Stimulated activated CD4-positive, alpha-beta T cell treated with anti-CD3 and anti-CD28 coated beads, TNF-alpha, amount 100 ng/mL, for 24 hours (primary cell): ENCODE measurements around the gene C16orf78.

Experiments used
- DNase-seq, 3 experiments: peaks; one replicate each; pipeline ENCODE4 v3.0.0-alpha.2; 2020; ENCODE audit warnings: low read depth in 3 of 3

The C16orf78 gene

DNA sequence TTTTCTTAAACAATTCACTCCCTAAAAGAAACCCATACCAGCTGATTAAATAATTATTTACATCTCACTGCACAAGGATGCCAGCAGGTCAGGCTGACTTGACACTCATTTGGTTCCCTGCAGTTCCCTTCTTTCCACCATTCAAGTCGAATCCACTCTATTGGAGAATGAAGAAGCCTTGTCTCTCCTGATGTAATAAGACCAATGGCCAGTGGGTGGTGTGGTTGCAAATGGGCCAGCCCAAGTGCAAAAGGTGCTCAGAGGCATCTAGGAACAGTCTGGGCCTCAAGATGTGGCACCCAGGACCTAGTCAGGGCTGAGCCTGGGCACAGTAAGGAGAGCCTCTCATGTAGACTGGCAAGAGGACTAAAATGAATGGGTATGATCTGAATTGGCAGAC, 9.3 kb downstream of the C16orf78 start:
- DNase-seq: no peak

DNA sequence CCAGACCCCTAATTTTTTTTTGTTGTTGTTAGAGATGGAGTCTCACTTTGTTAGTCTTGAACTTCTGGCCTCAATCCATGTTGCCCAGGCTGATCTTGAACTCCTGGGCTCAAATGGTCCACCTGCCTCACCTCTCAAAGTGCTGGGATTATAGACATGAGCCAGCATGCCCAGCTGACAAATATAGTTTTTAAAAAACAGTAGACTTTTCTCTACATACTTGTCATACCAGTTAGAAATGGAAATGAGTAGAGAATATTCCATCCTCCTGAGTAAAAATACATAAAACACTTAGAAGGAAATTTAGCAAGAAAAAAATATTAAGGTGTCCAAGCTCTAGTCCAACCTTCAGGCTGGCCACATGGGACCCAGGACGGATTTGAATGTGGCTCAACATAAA, 21.4 kb downstream of the C16orf78 start:
- no peak for DNase-seq

DNA sequence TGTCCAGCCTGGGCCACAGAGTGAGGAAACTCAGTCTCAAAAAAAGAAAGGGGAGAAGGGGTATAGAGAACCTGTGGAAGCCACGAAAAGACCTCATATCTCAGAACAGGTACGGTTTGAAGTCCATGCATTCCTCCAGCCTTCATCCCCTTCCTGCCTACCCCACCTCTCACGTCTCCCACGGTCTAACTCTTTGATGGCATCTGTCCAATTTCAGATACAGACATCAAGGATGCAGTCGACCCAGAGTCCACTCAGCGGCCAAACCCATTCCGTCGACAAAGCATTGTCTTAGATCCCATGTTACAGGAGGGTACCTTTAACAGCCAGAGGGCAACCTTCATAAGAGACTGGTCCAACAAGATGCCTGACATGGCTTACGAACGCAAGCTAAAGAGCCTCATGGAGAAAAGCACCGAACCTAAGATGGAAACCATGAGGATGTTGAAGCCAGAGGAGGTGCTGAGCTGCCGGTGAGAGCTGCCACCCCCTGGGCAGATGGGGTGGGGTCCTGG, 22.7 kb downstream of the C16orf78 start:
- DNase-seq: no peak

DNA sequence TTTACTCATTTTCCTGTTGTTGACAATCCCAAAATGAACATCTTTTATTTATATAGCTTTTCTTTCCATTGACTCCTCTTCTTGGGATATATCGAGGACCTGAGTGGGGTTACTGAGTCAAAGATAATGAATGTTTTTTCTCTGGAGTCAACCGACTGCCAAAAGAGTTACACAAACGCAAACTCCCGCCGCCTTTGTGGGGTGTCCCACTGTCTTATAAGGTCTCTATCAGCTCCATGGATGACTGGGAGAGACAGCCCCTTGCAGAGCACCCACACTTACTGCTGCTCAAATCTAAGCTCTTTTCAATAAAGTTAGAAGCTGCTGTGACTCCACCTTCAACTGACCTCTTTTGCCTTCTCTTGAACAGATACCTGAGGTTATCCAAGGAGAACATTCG, 25.2 kb downstream of the C16orf78 start:
- no peak for DNase-seq

DNA sequence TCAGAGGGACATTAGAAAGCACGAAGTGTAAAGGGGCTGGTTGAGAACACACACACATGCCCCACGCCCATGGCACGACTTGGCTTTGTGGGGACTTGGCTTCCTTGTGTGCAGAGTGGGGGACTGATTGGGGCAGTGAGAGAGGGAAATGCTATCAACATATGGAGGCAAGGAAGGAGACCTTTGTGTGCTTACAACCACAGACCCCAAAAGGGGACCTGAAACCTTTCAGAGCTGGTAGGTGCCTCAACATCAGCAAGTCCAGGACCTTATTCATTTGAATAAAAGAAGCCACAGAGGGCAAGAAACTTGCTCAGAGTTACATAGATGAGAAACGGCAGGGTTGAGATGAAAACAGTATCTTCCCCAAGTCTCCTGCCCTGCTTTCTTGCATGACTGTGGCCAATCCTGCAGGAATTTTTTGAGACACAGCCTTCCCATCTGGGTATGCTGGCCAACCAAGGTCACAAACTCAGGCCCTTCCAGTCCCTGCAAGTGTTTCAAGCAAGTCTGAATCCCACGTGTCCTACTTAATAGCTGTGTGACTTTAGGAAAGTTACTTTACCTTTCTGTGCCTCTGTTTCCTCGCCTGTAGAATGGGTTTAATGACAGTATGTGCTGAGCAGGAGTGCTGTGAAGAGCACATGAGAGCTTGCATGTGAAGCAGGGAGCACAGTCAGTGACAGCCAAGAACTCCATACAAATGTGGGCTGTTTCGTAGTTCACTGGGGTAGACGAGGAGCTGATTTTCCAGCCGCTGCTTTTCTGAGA, 26.2 kb downstream of the C16orf78 start:
- DNase-seq: no peak

DNA sequence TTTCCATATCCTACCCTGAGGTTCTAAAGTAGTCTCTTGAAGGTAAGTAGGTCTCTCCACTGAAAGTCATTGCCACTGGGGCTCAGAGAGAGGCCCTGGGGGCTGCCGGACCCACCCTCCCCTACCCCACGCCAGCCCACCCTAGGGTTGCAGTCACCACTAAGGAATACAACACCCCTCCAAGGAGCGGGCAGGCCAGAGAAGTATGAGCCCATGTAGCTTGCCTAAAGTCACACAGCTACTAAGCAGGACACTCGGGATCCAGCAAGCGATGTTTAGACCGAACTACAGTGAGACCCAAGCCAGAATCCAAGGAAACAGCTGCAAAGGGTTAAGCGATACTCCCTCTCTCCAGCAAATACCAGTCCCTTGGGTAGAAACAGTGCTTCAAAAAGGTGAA, 27.0 kb downstream of the C16orf78 start:
- no peak for DNase-seq

DNA sequence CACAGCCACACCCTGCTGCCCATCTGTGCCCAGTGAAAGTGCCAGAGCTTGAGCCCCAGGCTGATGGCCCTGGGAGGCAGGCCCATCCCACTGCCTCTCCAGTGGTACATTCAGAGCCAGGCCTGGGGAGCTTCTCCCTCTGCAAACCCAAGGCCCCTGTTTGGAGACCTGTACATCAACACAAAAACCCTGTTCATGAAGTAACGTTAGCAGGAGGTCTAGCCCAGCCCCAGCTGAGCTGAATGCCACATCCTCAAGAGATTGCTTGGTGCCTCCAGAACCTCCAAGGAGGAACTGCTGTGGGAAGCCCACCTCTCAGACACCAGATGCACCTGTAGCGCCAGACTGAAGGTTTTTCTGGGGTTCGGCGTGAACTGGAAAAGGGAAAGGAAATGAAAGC, 31.5 kb downstream of the C16orf78 start:
- no peak for DNase-seq

DNA sequence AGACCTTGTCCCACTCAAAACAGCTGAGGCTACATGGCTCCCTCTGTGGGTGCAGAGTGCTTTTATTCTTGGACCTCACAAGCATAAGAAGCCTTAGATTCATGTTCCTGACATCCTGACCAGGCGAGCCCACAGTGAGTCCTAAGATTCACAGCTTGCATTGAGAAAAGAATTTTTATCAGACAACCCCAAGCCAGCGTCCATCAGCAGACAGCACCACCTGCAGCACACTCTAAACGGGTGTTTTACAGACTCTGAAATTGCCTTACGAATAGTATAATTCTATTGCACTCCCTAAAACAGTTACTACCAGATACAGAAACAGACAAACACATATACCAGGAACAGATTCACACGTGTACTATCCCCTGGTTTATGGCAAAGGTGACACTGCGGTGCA, 31.9 kb downstream of the C16orf78 start:
- DNase-seq: no peak

DNA sequence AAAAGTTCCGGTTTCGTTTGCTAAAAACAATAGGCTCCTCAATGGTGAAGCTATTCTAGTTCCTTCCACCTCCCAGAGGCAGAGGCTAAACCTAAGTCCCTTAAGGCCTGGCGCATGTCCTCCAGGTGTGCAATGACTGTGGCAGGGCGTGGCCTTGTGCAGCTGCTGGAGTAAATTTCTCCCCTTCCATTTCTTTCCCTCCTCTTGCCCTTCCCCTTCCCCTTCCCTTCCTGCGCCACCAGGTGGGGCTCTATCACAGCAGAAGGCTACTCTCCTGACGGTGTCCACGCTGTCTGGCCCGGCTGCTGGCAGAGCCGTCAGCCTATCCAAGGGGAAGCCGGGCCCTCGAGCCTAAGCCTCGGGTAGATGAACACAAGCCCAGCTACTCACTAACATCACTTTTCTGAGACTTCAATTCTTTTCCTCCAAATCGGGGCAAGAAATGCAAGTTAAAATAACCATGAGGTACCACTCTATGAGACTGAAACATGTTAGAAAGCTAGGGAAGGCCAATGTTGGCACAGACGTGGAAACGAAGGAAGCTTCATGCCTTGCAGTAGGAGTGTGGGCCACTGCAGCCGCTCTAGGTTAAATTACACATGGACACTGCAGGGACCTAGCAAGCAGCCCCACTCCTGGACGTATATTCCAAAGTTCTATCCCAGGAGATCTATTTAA, 34.4 kb downstream of the C16orf78 start:
- DNase-seq: peak; percentile 17 to 70 (median 48)

DNA sequence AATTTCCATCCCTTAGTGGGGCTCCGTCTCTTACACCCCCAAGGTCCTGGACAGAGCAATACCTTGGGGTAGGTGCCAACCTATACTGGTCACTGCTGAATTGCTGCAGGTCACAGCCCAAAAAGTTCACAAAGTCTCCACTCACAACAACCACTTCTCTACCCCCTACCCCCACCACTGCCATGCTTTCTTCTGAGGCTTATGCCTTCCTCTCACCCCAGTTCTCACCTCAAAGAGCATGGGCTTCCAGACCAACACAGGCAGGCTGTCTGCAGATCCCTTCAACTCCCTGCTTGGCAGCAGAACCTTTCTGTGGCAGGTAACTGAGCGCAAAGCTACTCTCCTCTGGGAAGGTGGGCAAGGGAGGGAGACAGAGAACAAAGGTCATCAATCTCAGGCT, 35.5 kb downstream of the C16orf78 start:
- DNase-seq: no peak

DNA sequence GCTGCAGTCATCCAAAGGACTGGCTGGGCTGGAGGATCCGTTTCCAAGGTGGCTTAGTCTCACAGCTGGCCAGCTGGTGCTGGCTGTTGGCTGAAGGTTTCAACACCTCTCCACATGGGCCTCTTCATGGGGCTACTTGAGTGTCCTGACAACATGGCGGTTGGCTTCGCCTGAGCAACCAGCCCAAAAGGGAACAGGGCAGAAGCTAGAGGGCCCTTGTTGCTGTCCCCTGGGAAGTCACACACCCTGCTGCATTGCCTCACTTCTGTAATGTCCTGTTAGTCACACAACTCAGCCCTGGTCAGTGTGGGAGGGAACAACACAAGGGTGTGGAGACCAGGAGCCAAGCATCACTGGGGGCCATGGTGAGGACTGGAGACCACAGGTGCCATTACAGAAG, 36.6 kb downstream of the C16orf78 start:
- no peak for DNase-seq

DNA sequence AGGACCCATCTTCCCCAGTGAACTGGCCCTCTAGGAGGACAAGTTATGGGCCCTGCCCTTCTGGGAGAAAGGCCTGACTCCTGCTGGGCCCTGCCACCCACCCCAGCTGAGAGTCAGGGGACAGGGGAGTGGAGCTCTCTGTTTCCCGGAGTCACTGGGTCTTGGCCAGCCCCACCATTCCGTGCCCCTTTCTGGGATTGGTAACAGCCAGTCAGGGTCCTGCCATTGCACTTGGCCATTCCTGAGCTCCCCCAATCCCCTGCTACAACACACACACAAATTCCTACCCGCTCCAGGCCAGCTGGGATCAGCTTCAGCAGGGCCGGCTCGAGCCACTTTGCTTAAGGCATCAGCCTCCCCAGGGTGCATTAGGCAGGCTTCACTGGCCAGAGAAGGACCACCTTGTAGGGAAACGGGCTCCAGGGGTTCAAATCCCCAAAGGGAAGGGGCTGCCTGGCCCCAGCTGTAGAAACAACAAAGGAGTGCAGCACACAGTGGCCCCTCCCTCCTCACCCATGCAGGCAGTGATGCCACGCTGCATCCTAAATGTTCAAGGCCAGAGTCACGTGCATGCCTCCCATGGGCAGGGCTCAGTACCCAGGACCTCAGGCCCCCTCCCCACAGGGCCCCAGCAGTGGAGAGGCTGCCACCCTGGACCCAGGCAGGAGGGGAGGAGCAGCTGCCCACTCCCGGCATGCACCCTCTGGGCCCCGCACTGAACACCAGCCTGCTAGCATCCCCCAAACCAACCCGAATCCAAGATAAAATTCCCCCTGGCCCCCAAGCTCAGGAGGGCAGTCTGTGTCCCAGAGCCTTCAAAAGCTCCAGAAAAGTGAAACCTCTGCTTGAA, 37.7 kb downstream of the C16orf78 start:
- no peak for DNase-seq

DNA sequence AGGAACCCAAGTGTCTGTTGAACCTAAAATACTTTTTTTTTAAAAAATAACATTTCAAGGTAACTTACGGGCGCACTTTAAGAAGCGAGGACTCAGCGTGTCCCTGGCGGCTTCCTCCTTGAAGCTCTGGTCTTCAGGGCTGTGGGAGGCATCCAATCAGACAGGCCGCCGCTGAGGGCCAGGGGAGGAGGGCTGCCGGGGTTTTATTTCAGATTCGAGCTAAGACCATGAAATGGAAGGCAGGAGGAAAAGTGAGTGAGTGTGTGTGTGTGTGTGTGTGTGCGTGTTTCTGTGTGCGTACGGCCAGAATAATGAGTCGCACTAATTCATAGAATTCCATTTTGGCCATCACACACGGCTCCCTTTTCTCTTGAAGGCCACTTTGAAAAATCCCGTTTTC, 41.1 kb downstream of the C16orf78 start:
- DNase-seq: no peak

DNA sequence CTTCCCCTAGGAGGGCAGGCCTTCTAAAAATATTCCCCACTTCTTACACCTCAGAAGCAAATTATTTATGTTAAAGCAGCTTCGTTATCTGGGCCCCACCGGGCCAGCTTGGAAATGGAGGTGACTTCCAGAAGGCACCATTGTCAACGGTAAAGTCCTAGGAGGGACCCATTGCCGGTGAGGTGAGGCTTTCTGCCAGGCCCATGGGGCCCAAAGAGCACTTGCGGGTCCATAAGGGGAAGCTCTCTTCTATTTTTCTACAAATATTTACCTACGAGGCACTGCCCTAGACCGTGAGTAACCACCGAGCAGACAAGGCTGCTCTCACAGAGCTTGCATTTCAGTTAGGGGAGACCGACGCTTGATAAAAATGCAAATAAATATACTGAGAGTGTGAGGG, 41.5 kb downstream of the C16orf78 start:
- DNase-seq: no peak

DNA sequence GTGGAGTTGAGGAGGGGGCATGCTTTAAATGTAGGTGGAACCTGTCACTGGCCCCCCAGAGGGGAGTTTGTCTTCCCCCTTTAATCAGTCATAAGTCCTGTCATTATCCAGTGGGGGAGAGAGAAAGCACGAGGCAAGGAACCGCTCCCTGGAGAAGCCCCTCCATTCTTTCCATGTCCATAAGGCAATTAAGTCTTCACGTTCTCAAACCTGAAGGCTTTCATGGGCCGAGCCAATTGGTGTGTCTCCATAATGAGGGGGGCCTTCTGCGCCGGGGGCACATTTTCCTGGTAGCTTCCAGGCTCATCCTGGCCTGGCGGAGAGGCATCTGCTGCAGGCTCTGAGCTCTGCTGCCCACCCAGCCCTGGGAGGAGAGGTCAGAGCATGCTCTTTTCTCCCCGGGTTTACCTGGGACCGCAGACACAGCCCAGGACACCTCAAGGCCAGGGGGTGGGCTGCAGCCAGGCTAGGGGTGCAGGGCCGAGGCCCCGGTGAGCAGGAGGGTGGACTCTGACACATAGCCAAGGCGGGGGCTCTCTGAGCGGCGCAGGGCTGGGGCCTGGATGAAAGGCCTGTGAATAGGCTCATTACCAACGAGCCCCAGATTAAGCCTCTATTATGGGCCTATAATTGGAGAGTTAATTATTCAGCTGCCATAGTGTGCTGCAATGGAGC, 42.5 kb downstream of the C16orf78 start:
- DNase-seq: no peak

DNA sequence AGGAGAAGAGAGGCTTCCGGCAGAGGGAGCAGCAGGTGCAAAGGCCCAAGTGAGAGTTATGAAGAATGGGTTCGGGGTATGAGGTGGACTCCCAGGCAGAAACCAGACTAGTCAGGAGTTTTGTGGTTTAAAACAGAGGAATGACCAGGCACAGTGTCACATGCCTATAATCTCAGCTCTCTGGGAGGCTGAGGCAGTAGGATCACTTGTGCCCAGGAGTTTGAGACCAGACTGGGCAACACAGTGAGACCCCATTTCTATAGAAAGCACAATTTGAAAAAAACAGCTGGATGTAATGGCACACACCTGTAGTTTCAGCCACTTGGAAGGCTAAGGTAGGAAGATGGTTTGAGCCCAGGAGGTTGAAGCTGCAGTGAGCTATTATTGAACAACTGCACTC, 43.8 kb downstream of the C16orf78 start:
- DNase-seq: no peak

DNA sequence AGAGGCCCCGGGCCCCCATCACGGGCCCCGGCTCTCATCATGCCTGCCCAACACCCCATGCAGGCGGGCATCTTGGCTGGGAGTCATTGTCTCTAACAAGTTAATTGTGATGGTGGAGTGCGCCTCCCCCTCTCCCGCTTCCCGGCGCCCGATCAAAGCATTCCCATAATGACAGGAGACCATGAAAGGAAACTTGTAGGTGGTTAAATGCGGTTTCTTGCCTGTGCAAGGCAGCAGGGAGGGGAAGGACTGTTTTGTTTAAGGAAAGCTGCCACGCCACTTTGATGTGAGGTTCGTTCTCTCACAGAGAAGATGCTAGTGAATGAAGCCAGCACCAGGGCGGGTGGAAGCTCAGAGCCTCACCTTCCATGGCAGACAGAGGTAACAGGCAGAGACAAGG, 45.4 kb downstream of the C16orf78 start:
- no peak for DNase-seq

DNA sequence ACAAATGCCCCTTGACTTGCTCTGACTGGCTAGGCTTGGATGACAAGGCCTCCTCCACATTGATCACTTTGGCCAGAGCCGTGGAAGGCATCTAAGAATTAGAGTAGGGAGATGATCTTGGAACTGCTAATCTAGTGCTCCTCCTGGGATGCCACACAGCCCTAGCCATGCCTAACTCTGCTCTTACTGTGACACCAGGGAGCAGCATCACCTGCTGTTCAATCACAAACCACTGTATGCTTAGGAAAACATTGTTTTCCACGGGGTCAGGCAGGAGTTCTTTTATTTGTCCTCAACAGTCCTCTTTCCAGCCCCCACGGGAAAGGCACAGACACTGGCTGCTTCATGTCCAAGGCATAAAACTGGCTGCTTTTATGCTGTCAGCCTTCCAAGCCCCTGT, 46.3 kb downstream of the C16orf78 start:
- no peak for DNase-seq

DNA sequence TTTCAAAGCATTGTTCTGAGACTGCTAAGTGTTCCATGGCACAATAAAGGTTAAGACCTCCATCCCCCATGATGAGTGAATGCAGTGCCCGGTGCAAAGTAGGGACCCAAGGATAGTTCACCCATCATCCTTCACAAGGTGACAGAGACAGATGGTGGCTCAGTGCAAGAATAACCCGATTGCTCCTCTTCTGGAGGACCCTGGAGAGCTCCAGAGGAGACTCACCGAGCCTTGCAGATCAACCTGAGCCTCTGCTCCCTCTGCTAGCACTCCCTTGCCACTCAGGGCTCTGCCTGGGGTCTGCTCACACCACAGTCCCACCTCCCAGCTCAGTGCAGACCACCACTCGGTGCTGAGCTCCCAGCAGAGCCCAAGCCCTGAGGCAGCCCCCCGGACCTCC, 49.3 kb downstream of the C16orf78 start:
- DNase-seq: no peak

DNA sequence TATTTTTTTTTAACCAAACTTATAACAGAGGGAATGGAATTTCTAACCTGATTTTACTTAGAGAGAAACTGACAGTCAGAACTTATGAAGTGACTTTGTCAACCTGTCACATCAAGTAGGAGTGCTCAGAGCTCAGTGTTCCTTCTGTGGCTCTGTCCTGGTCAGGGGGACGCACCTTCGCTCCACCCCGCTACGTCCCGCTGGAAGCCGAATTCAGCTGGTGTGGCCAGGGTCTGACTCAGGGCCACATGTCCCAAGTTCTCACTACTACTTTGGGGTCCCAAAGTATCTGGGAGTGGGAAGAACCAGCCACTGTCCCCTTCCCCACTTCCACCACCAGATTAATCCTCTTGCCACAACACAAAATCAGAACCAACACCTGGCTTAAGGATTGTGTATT, 51.4 kb downstream of the C16orf78 start:
- DNase-seq: no peak

DNA sequence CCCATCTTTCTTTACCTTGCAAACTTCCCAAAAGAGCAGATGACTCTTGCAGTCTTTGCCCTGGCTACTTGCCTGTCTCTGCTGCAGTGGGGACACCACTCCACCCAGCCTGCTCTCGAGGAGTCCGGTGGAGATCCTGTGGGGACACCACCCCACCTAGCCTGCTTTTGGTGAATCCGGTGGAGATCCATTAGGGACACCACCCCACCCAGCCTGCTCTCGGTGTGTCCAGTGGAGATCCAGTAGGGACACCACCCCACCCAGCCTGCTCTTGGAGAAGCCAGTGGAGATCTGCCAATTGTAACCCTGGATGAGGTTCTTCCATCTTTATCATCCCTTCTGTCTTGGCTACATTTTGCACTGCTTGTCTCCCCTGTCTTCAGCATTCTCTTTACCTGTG, 54.2 kb downstream of the C16orf78 start:
- DNase-seq: no peak

DNA sequence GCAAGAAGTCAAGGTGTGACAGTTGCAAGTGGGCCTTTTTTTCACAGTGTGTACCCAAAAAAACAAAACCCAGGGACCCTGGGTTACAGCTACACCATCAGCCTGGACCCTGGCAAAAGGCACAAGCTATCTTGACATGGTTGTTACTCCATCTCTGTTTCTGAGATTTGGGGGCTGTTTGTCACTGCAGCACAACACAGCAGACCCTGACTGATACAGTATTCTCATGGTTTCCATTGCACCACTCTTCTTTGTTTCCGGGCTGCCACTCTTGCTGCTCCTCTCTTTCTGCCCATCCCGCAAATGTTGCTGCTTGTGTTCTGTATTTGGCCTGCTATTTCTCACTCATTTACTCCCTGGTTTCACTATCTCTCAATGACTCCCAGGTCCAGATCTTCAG, 55.2 kb downstream of the C16orf78 start:
- DNase-seq: no peak
